Fibroblast of skin of left biceps (primary cell): ENCODE results near the gene VPS9D1.
"Not testable (repeated sequence)": the region's sequence is repeated elsewhere in the genome, so short reads cannot be mapped to it uniquely, and the experiment has no call there.

Experiments
- DNase-seq, 2 experiments: peaks; one replicate each; pipeline ENCODE4 v3.0.0-alpha.2; 2013; ENCODE audit warnings: low read depth in 2 of 2

Gene VPS9D1

DNA sequence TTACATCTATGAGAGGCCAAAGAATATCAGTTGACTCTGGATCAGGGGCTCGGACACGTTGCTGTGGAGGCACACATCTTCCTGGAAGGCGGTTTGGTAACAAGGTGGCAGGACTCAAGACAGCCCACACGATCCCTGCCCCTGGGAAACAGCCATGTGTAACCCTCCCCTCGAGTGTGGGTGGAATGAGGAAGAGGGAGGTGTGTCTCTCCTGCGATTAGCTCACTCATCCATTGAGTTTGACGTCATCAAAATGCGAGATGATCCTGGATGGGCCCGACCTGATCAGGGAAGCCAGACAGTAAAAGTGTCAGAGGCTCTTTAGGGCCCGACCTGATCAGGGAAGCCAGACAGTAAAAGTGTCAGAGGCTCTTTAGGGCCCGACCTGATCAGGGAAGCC lies 56.5 kb downstream of the VPS9D1 start:
- DNase-seq = not testable (repeated sequence)

DNA sequence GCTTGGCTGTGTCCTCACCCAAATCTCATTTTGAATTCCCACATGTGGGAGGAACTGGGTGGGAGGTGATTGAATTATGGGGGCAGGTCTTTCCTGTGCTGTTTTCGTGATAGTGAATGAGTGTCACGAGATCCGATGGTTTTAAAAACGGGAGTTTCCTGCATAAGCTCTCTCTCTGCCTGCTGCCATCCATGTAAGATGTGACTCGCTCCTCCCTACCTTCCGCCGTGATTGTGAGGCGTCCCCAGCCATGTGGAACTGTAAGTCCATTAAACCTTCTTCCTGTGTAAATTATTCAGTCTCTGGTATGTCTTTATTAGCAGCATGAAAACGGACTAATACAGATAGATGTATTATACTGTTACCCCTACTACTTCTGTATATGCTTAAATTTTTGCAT lies 59.5 kb downstream of the VPS9D1 start:
- DNase-seq = no peak

DNA sequence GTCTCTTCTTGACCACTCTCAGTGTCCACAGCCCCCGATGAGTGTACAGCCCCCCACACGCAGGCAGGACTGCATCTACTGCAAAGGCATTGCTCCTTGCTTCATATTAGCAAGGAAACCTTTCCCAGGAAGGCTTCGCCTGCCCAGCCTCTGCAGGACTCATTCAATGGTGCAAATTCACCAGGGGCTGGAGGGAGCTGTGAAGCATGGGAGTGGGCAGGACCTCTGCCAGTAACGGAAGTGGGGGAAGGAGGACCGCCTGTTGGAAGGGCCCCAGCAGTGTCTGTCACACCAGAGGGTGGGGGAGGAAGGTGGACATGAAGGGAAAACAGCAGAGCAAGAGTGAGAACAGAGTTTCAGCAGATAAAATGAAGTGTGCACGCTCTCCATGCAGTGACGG lies 60.6 kb downstream of the VPS9D1 start:
- no peak for DNase-seq

DNA sequence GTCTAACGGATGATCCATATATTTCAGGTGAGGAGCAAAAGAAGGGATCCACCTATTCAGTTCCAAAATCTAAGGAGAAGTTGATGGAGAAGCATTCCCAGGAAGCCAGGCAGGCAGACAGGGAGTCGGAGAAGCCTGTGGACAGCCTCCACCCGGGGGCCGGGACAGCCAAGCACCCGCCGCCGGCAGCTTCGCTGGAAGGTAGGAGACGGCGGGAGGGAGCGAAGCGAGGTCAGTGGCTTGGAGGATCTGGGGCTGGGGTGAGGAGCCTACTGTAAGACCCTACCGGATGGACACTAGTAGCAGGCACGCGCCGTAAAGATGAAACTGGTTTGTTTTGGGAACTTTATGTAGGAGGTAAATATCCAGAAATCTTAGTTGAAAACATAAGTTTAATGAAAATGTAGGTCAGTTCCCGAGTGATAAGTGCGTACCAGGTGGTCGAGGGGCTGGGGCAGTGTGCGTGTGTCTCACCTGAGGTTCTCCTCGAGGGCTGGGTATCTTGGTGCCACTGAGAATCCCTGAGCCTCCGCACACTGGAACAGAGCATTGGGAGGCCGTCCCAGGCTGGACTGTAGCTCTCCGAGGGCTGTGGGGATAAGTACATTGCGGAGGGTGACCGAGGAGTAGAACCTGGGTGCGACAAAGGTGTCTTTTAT lies 62.3 kb downstream of the VPS9D1 start:
- DNase-seq = no peak

DNA sequence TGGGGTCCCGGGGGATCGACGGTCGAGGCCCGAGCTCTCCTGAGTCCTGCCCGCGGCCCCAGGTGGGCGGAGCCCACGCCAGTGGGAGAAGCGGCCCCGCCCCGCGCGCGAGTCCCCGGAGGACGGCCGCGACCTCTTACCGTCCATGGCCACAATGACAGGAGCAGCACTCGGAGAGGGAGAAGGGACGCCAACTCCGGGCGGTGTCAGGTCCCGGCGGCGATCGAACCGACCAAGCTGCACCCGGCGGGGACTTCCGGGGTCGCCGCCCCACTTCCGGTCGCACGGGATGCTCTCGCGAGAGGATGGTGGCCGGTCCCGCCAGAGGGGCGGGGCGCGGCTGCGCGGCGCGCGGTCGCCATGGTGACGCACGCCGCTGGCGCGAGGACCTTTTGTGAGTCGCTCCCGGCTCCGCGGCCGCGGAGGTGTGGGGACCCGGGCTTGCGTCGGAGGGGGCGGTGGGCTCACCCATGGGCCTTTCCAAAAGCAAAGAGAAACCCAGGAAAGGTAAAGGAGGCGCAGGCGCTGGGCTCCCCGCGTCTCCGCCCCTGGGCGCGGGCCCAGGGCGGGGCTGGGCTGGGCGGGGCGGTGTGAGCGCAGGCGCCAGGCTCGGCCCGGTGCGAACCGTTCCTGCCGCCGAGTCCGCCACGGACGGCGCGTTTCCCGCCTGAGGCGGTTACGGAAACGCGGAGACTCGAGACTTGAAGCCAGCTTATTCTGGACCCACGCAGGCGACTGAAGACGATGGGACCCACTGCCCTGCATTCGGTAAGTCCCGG lies 63.1 kb downstream of the VPS9D1 start, which contains the start of the genes CHMP1A and SPATA33:
Gene CHMP1A (minus strand): TSS at position 267 of the 779 bp plus-strand sequence. CDS start 120 bp downstream, at position 147.
Gene SPATA33 (plus strand): TSS at position 395 of the 779 bp plus-strand sequence. CDS start 76 bp downstream, at position 471.
- peak; percentile 52 to 58 for DNase-seq
